Measurements from ENCODE around the gene CDX2. TPM values are rescaled to one million over a fixed set of nuclear protein-coding genes. Genes with fewer than 3 reads are reported as not detected.

The CDX2 gene
- total and polyA plus RNA-seq, 2 donors (not counting 1 experiment from before 2014, with no cell fraction given) = not detected

- Histone ChIP-seq H3K79me2 (ENCODE audit: control insufficient read depth, insufficient read depth, low read length) (no peaks in the 10 kb centered on the region), H2AFZ (ENCODE audit: insufficient read depth, low read depth, low read length, poor library complexity, severe bottlenecking) (peak overlapping the region; percentile 62), H3K9me3 (ENCODE audit: control extremely low read depth in 1 of 3, control insufficient read depth in 2 of 3, insufficient read depth in 1 of 3, low read length in 2 of 3) (peaks cover 0 to 19% (median 0%) of the 10 kb centered on the region in 3 donors), H3K27ac (ENCODE audit: low read length in 2 of 2) (no peak overlapping the region), H3K4me2 (replicated peaks; ENCODE audit: low read depth, low read length, poor library complexity, severe bottlenecking) (peak overlapping the region; percentile 85), H4K20me1 (ENCODE audit: control insufficient read depth, insufficient read depth, low read length, poor library complexity, severe bottlenecking) (no peaks in the 10 kb centered on the region), H3K4me1 (ENCODE audit: control insufficient read depth in 2 of 2, insufficient read depth in 2 of 2, low read length in 2 of 2) (peaks cover 15 to 21% of the 10 kb centered on the region in 2 donors), H3K9ac (ENCODE audit: low read length) (peak overlapping the region; percentile 42), H3K4me3 (ENCODE audit: control extremely low read depth in 1 of 5, extremely low read depth in 1 of 5, insufficient read depth in 1 of 5, low read depth in 2 of 5, low read length in 4 of 5) (peak overlapping the region in 3 of 5 experiments; percentile 20 to 47 (median 44)), H3K27me3 (replicated peaks in 1 of 4; ENCODE audit: control extremely low read depth in 1 of 4, control insufficient read depth in 3 of 4, insufficient read depth in 4 of 4, low read length in 3 of 4) (peaks cover 0 to 84% (median 65%) of the 10 kb centered on the region in 4 experiments), H3K36me3 (replicated peaks in 1 of 2; ENCODE audit: control extremely low read depth in 1 of 2, control insufficient read depth in 1 of 2, extremely low read depth in 1 of 2, insufficient read depth in 2 of 2, low read length in 1 of 2) (no peaks in the 10 kb centered on the region)
- H3K9me3 Mint-ChIP-seq (ENCODE audit: insufficient read depth) = no peaks in the 10 kb centered on the region
- ChIA-PET CTCF (no interaction called here), POLR2A (no interaction called here)
- intact Hi-C loops (cut with micrococcal nuclease) = no loop called here
- H3K4me3 Mint-ChIP-seq = peak overlapping the region; percentile 69
- no peak overlapping the region for H3K27ac Mint-ChIP-seq
- under 1% methylated on average over 63 of the region's 73 CpGs for WGBS (ENCODE audit: insufficient coverage)
- DNase-seq (peak; percentile 53), ATAC-seq (ENCODE audit: low read depth) (peak; percentile 53)
- peaks cover 80% of the 10 kb centered on the region for H3K27me3 Mint-ChIP-seq
- TF ChIP-seq CTCF (IDR thresholded peaks at IDR 0.05) (no peak), EZH2 (IDR thresholded peaks at IDR 0.05; ENCODE audit: borderline replicate concordance, insufficient read depth, low read depth, low read length, poor library complexity, severe bottlenecking) (no peak)
- H3K4me1 Mint-ChIP-seq = peaks cover 16% of the 10 kb centered on the region
These were observed 8.5 kb downstream of the CDX2 start for GRCh38 chr13:27960362-27961226.

GRCh38 chr13:27959976-27960361 lies 9.1 kb downstream of the CDX2 start:
- Mint-ChIP-seq H3K27ac (no peak overlapping the region), H3K9me3 (ENCODE audit: insufficient read depth) (no peaks in the 10 kb centered on the region), H3K4me3 (peak overlapping the region; percentile 43), H3K4me1 (peaks cover 18% of the 10 kb centered on the region), H3K27me3 (peaks cover 80% of the 10 kb centered on the region)
- 25% methylated on average over 9 of the region's 14 CpGs for WGBS (ENCODE audit: insufficient coverage)
- Histone ChIP-seq H4K20me1 (ENCODE audit: control insufficient read depth, insufficient read depth, low read length, poor library complexity, severe bottlenecking) (no peaks in the 10 kb centered on the region), H3K79me2 (ENCODE audit: control insufficient read depth, insufficient read depth, low read length) (no peaks in the 10 kb centered on the region), H3K4me3 (ENCODE audit: control extremely low read depth in 1 of 5, extremely low read depth in 1 of 5, insufficient read depth in 1 of 5, low read depth in 2 of 5, low read length in 4 of 5) (peak overlapping the region in 1 of 5 experiments; percentile 47), H3K4me2 (replicated peaks; ENCODE audit: low read depth, low read length, poor library complexity, severe bottlenecking) (peak overlapping the region; percentile 85), H3K4me1 (ENCODE audit: control insufficient read depth in 2 of 2, insufficient read depth in 2 of 2, low read length in 2 of 2) (peaks cover 15 to 22% of the 10 kb centered on the region in 2 donors), H3K9me3 (ENCODE audit: control extremely low read depth in 1 of 3, control insufficient read depth in 2 of 3, insufficient read depth in 1 of 3, low read length in 2 of 3) (peaks cover 0 to 15% (median 0%) of the 10 kb centered on the region in 3 donors), H3K36me3 (replicated peaks in 1 of 2; ENCODE audit: control extremely low read depth in 1 of 2, control insufficient read depth in 1 of 2, extremely low read depth in 1 of 2, insufficient read depth in 2 of 2, low read length in 1 of 2) (no peaks in the 10 kb centered on the region), H2AFZ (ENCODE audit: insufficient read depth, low read depth, low read length, poor library complexity, severe bottlenecking) (peak overlapping the region; percentile 62), H3K9ac (ENCODE audit: low read length) (peak overlapping the region; percentile 42), H3K27ac (ENCODE audit: low read length in 2 of 2) (no peak overlapping the region), H3K27me3 (replicated peaks in 1 of 4; ENCODE audit: control extremely low read depth in 1 of 4, control insufficient read depth in 3 of 4, insufficient read depth in 4 of 4, low read length in 3 of 4) (peaks cover 0 to 82% (median 66%) of the 10 kb centered on the region in 4 experiments)
- intact Hi-C loops (cut with micrococcal nuclease) = loop anchor here (10.0 kb wide), 1 partner anchor 585 kb away; no protein-coding TSS in a partner anchor
- no peak for DNase-seq
- ChIA-PET CTCF (no interaction called here), POLR2A (no interaction called here)
- no peak for ATAC-seq (ENCODE audit: low read depth)
- TF ChIP-seq EZH2 (IDR thresholded peaks at IDR 0.05; ENCODE audit: borderline replicate concordance, insufficient read depth, low read depth, low read length, poor library complexity, severe bottlenecking) = no peak
- no peak for TF ChIP-seq CTCF (IDR thresholded peaks at IDR 0.05)

Measured in B cell (primary cell).